Endodermal cell (in vitro differentiated cells): ENCODE results near the gene TCFL5. TPM values are rescaled to one million over a fixed set of nuclear protein-coding genes. Genes with fewer than 3 reads are reported as not detected.

Experiments used
- DNase-seq: peaks from one replicate; pipeline ENCODE4 v3.0.0-alpha.2; 2017
- H3K27ac ChIP-seq: 2 replicates; pipeline ENCODE4 v1.5.1; 2013; ENCODE audit warnings: mild to moderate bottlenecking, low read depth, low read length, moderate library complexity
- H3K27me3 ChIP-seq: 2 replicates; pipeline ENCODE4 v1.6.1; 2013; ENCODE audit warnings: mild to moderate bottlenecking, low read length, moderate library complexity; ENCODE audit not compliant: insufficient read depth, control insufficient read depth, poor library complexity, severe bottlenecking
- H3K36me3 ChIP-seq: 2 replicates; pipeline ENCODE4 v1.7.0; 2013; ENCODE audit warnings: mild to moderate bottlenecking, low read length, moderate library complexity; ENCODE audit not compliant: control insufficient read depth, insufficient read depth
- H3K4me1 ChIP-seq: one replicate; pipeline ENCODE4 v1.7.0; 2013; ENCODE audit warnings: low read length; ENCODE audit not compliant: control insufficient read depth, insufficient read depth
- H3K4me3 ChIP-seq: 2 replicates; pipeline ENCODE4 v1.5.1; 2013; ENCODE audit warnings: mild to moderate bottlenecking, low read length, moderate library complexity
- H3K9ac ChIP-seq: 2 replicates; pipeline ENCODE4 v1.6.1; 2013; ENCODE audit warnings: mild to moderate bottlenecking, low read length, moderate library complexity; ENCODE audit not compliant: poor library complexity, severe bottlenecking; ENCODE audit errors: extremely low read depth
- H3K9me3 ChIP-seq: 2 replicates; pipeline ENCODE4 v1.6.1; 2013; ENCODE audit warnings: mild to moderate bottlenecking, low read length, moderate library complexity; ENCODE audit not compliant: control insufficient read depth
- H3K27ac Mint-ChIP-seq: 2 replicates; pipeline ENCODE4 v1.8.0; 2020; ENCODE audit warnings: mixed read lengths
- H3K27me3 Mint-ChIP-seq: 2 replicates; pipeline ENCODE4 v1.8.0; 2021; ENCODE audit warnings: mild to moderate bottlenecking, mixed read lengths; ENCODE audit not compliant: insufficient read depth
- H3K36me3 Mint-ChIP-seq: 2 replicates; pipeline ENCODE4 v1.8.0; 2020; ENCODE audit warnings: low read depth, mixed read lengths
- H3K4me1 Mint-ChIP-seq: 2 replicates; pipeline ENCODE4 v1.8.0; 2020; ENCODE audit warnings: mixed read lengths
- H3K4me3 Mint-ChIP-seq: 2 replicates; pipeline ENCODE4 v1.8.0; 2020; ENCODE audit warnings: mild to moderate bottlenecking, moderate library complexity, mixed read lengths
- H3K9me3 Mint-ChIP-seq: 2 replicates; pipeline ENCODE4 v1.8.0; 2020; ENCODE audit warnings: mild to moderate bottlenecking, mixed read lengths
- WGBS, 2 experiments: methylation state at CpG; one replicate each; pipeline versions ENCODE4 v1.1.5 to v1.1.7; 2013; ENCODE audit warnings: missing lambda C conversion rate in 2 of 2, mixed read lengths in 1 of 2; ENCODE audit not compliant: insufficient coverage in 1 of 2, insufficient read length in 1 of 2; 5-methylcytosine and 5-hydroxymethylcytosine counted together
- total RNA-seq, 2 donors: library from RNA; stranded (reverse); fragmentation: NEBNext Ultra II Directional in 1 of 2; extraction: Animal tissue kit (Norgen Biotek cat#: 25700) in 1 of 2; gene quantifications; 2 replicates in 1 of 2; 3 replicates in 1 of 2; pipeline ENCODE4 v1.2.1, GENCODE V29; 2021
- TF ChIP-seq, protein P1 (sequence below): fragments of 200-600 bp; sonication (generic); conservative IDR thresholded peaks from 2 replicates; pipeline ENCODE4 v1.5.0; 2021; ENCODE audit warnings: antibody characterized with exemption, mild to moderate bottlenecking

The TCFL5 gene
- total RNA-seq, 2 donors from 2014 or later, result 15.8 to 17.4 TPM

DNA sequence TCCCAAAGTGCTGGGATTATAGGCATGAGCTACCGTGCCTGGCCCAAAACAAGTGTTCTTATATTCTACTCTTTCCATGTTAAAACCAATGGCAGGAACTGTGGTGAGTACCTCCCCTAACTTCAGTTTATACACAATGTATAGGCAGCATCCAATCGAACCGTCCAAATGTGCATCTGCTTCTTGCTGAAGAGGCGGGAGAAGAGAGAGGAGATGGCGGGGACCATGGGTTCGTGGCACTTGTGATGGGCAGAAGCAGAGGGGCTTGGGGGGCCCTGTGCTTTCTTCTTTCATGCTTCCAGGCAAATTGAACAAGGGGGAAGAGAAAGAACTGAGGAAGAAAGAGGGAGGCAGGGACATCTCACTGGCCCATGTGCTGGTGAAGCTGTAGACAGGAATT, 11.2 kb upstream of the TCFL5 start:
- Mint-ChIP-seq H3K27ac (no peak overlapping the region), H3K27me3 (peaks cover 3% of the 10 kb centered on the region), H3K36me3 (no peaks in the 10 kb centered on the region), H3K4me3 (no peak overlapping the region), H3K4me1 (no peaks in the 10 kb centered on the region), H3K9me3 (no peaks in the 10 kb centered on the region)
- no peak overlapping the region for H3K27ac ChIP-seq
- 91 to 100% methylated on average over 4 to 6 of the region's 6 CpGs for WGBS, 2 experiments
- no peak overlapping the region for H3K4me3 ChIP-seq
- H3K9me3 ChIP-seq, result no peaks in the 10 kb centered on the region
- TF ChIP-seq, protein P1, sequence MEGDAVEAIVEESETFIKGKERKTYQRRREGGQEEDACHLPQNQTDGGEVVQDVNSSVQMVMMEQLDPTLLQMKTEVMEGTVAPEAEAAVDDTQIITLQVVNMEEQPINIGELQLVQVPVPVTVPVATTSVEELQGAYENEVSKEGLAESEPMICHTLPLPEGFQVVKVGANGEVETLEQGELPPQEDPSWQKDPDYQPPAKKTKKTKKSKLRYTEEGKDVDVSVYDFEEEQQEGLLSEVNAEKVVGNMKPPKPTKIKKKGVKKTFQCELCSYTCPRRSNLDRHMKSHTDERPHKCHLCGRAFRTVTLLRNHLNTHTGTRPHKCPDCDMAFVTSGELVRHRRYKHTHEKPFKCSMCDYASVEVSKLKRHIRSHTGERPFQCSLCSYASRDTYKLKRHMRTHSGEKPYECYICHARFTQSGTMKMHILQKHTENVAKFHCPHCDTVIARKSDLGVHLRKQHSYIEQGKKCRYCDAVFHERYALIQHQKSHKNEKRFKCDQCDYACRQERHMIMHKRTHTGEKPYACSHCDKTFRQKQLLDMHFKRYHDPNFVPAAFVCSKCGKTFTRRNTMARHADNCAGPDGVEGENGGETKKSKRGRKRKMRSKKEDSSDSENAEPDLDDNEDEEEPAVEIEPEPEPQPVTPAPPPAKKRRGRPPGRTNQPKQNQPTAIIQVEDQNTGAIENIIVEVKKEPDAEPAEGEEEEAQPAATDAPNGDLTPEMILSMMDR, result no peak
- H3K27me3 ChIP-seq, result no peaks in the 10 kb centered on the region
- no peaks in the 10 kb centered on the region for H3K4me1 ChIP-seq
- no peak for DNase-seq
- H3K9ac ChIP-seq, result no peak overlapping the region
- peaks cover 2% of the 10 kb centered on the region for H3K36me3 ChIP-seq

DNA sequence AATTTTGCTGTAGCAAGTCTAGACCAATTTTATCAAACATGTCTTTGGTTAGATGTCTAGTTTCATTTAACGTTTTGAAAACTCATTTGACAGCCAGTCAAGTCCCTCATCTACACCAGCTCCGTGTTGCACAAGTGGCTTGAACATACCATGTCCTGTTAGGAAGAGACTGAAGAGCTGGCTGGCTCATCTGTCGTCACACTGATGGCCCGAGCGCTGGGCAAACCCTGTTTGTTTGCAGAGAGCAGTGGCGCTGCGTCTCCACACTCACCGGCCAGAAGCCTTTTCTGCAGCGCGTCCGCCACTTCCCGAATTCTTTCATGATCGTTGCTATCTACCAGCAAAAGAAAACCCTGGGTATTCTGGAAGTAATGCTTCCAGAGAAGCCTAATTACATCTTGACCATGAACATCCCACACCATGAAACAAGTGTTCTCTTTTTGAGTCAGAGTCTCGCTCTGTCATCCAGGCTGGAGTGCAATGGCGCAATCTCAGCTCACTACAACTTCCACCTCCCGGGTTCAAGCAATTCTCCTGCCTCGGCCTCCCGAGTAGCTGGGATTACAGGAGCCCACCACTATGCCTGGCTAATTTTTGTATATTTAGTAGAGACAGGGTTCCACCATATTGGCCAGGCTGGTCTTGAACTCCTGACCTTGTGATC, 10.7 kb upstream of the TCFL5 start:
- H3K4me1 Mint-ChIP-seq, result no peaks in the 10 kb centered on the region
- H3K9me3 Mint-ChIP-seq, result no peaks in the 10 kb centered on the region
- WGBS, 2 experiments, result 89 to 95% methylated on average over 14 to 18 of the region's 18 CpGs
- no peak for DNase-seq
- Histone ChIP-seq H3K4me3 (no peak overlapping the region), H3K27ac (no peak overlapping the region), H3K27me3 (no peaks in the 10 kb centered on the region), H3K36me3 (no peaks in the 10 kb centered on the region), H3K4me1 (no peaks in the 10 kb centered on the region), H3K9me3 (no peaks in the 10 kb centered on the region), H3K9ac (no peak overlapping the region)
- peaks cover 3% of the 10 kb centered on the region for H3K27me3 Mint-ChIP-seq
- TF ChIP-seq, protein P1, result no peak
- H3K36me3 Mint-ChIP-seq, result no peaks in the 10 kb centered on the region
- H3K4me3 Mint-ChIP-seq, result no peak overlapping the region
- no peak overlapping the region for H3K27ac Mint-ChIP-seq

DNA sequence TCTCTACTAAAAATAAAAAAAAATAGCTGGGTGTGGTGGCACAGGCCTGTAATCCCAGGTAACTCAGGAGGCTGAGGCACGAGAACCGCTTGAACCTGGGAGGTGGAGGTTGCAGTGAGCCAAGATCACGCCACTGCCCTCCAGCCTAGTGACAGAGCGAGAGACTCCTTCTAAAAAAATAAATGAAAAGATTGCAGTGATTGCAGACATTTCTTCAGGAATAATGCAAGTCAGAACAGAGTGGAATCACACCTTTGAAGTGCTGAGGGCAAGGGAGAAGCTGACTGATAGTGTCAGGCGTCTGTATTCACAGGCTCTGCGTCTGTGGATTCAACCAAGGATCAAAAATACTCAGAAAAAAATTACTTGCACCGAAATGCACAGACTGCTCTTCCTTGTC, 2.6 kb upstream of the TCFL5 start:
- Mint-ChIP-seq H3K36me3 (peaks cover 2% of the 10 kb centered on the region), H3K27me3 (peaks cover 10% of the 10 kb centered on the region), H3K9me3 (peaks cover 11% of the 10 kb centered on the region), H3K4me3 (no peak overlapping the region), H3K4me1 (peaks cover 7% of the 10 kb centered on the region), H3K27ac (no peak overlapping the region)
- Histone ChIP-seq H3K27me3 (no peaks in the 10 kb centered on the region), H3K4me3 (no peak overlapping the region), H3K9me3 (peaks cover 5% of the 10 kb centered on the region), H3K36me3 (no peaks in the 10 kb centered on the region), H3K4me1 (no peaks in the 10 kb centered on the region), H3K27ac (no peak overlapping the region), H3K9ac (no peak overlapping the region)
- TF ChIP-seq, protein P1, result no peak
- WGBS, 2 experiments, result 93 to 96% methylated on average over 4 to 7 of the region's 7 CpGs
- no peak for DNase-seq
